ENCODE data around the gene SLC15A3. TPM values are rescaled to one million over a fixed set of nuclear protein-coding genes. Genes with fewer than 3 reads are reported as not detected.

SLC15A3 gene
- total RNA-seq, 1 donor from 2014 or later = 0.62 TPM

DNA sequence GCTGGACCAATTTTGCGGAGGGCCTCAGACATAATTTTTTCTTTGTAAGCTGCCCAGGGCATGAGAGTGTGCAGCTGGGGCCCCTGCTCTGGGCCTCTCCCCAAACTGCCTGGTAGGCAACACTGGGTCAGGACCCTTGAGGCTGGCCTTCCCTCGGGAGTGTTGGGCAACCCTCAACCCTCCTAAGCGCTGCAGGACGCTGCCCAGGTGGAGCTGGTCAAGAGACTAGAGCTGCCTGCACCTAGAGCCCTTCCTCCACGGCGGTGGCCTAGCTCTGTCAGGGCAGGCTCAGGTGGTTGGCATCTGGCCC, 28.2 kb downstream of the SLC15A3 start:
- H3K4me3 Mint-ChIP-seq (ENCODE audit: unreplicated experiment) = peak overlapping the region; percentile 68
- H3K9me3 Mint-ChIP-seq (ENCODE audit: low read depth) = no peaks in the 10 kb centered on the region
- peaks cover 12% of the 10 kb centered on the region for H3K36me3 Mint-ChIP-seq (ENCODE audit: low read depth)
- H3K4me1 Mint-ChIP-seq (ENCODE audit: low read depth) = peaks cover 21% of the 10 kb centered on the region
- H3K27ac Mint-ChIP-seq (ENCODE audit: unreplicated experiment) = no peak overlapping the region
- TF ChIP-seq, protein P1, sequence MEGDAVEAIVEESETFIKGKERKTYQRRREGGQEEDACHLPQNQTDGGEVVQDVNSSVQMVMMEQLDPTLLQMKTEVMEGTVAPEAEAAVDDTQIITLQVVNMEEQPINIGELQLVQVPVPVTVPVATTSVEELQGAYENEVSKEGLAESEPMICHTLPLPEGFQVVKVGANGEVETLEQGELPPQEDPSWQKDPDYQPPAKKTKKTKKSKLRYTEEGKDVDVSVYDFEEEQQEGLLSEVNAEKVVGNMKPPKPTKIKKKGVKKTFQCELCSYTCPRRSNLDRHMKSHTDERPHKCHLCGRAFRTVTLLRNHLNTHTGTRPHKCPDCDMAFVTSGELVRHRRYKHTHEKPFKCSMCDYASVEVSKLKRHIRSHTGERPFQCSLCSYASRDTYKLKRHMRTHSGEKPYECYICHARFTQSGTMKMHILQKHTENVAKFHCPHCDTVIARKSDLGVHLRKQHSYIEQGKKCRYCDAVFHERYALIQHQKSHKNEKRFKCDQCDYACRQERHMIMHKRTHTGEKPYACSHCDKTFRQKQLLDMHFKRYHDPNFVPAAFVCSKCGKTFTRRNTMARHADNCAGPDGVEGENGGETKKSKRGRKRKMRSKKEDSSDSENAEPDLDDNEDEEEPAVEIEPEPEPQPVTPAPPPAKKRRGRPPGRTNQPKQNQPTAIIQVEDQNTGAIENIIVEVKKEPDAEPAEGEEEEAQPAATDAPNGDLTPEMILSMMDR (IDR thresholded peaks at IDR 0.05) = no peak
- peak; percentile 81 for DNase-seq (ENCODE audit: low spot score)
- no peaks in the 10 kb centered on the region for H3K27me3 Mint-ChIP-seq (ENCODE audit: low read depth)

DNA sequence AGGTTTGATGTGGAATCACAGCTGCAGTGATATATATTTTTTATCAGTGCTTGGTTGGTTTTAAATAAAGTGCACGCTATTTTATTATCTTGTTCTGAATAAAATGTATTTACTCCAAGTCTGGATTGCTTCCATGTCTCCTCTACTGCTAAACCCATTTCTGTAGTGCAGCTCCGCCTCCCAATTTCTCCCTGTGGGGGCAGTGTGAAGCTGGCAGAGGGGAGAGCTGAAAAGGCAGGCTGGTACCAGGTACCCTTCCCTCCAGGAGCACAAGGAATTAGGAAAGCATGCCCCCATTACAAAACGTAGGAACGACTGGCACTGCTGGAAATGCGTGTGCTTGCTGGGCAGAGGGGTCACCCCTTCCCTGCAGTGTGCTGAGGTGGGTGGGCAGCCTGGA, 28.6 kb downstream of the SLC15A3 start:
- TF ChIP-seq, protein P1 (IDR thresholded peaks at IDR 0.05) = no peak
- DNase-seq (ENCODE audit: low spot score) = no peak
- Mint-ChIP-seq H3K9me3 (ENCODE audit: low read depth) (no peaks in the 10 kb centered on the region), H3K27me3 (ENCODE audit: low read depth) (no peaks in the 10 kb centered on the region), H3K27ac (ENCODE audit: unreplicated experiment) (no peak overlapping the region), H3K36me3 (ENCODE audit: low read depth) (peaks cover 12% of the 10 kb centered on the region), H3K4me1 (ENCODE audit: low read depth) (peaks cover 23% of the 10 kb centered on the region), H3K4me3 (ENCODE audit: unreplicated experiment) (no peak overlapping the region)

DNA sequence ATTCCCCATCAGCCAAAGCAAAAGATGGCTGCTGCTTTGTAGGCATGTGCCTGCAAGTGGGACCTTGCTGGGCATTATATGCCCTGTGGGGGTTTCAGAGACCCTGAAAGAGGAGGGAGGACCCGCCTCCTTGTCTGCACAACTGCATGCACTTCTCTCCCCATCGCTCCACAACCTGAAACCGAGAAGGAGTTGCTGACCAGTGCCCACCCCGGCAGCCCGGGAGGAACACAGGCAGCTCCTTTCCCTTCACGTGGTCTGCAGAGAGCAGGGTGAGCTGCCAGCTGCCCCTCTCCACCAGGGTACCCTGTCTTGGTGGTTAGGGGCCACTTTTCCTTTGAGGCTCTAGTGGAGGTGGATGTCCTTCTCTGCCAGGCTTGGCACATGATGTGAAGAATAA, 29.1 kb downstream of the SLC15A3 start:
- no peaks in the 10 kb centered on the region for H3K9me3 Mint-ChIP-seq (ENCODE audit: low read depth)
- H3K4me3 Mint-ChIP-seq (ENCODE audit: unreplicated experiment) = no peak overlapping the region
- H3K36me3 Mint-ChIP-seq (ENCODE audit: low read depth) = peaks cover 12% of the 10 kb centered on the region
- H3K4me1 Mint-ChIP-seq (ENCODE audit: low read depth) = peaks cover 23% of the 10 kb centered on the region
- peak; percentile 68 for DNase-seq (ENCODE audit: low spot score)
- no peak overlapping the region for H3K27ac Mint-ChIP-seq (ENCODE audit: unreplicated experiment)
- H3K27me3 Mint-ChIP-seq (ENCODE audit: low read depth) = no peaks in the 10 kb centered on the region
- TF ChIP-seq, protein P1 (IDR thresholded peaks at IDR 0.05) = no peak

DNA sequence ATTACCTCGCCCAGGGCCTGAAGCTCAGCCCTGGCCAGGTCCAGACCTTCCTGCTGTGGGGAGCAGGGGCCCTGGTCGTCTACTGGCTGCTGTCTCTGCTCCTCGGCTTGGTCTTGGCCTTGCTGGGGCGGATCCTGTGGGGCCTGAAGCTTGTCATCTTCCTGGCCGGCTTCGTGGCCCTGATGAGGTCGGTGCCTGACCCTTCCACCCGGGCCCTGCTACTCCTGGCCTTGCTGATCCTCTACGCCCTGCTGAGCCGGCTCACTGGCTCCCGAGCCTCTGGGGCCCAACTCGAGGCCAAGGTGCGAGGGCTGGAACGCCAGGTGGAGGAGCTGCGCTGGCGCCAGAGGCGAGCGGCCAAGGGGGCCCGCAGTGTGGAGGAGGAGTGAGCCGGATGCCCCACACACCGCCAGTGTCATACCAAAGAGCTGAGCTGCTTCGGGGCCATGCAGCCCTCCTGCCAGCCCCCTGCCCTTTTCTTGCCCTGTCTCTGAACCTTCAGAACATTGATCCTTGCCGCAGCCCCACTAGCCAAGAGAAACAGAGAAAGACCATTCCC, 30.1 kb downstream of the SLC15A3 start:
- Mint-ChIP-seq H3K27me3 (ENCODE audit: low read depth) (no peaks in the 10 kb centered on the region), H3K4me3 (ENCODE audit: unreplicated experiment) (no peak overlapping the region), H3K36me3 (ENCODE audit: low read depth) (peaks cover 12% of the 10 kb centered on the region), H3K27ac (ENCODE audit: unreplicated experiment) (no peak overlapping the region), H3K9me3 (ENCODE audit: low read depth) (no peaks in the 10 kb centered on the region), H3K4me1 (ENCODE audit: low read depth) (peaks cover 27% of the 10 kb centered on the region)
- TF ChIP-seq, protein P1 (IDR thresholded peaks at IDR 0.05) = no peak
- DNase-seq (ENCODE audit: low spot score) = peak; percentile 81

DNA sequence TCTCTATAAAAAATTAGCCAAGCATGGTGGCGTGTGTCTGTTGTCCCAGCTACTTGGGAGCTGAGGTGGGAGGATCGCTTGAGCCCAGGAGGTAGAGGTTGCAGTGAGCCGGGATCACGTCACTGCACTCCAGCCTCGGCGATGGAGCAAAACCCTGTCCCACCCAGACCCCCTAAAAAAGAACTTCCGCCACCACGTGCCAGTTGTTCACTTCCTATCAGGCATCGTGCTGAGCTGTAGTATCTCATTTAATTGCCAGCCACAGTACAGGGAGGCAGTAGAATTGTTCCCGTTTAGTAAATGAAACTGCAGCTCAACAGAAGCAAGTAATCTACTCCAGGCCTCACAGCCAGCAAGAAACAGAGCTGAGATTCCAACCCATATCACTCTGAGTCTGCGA, 30.7 kb downstream of the SLC15A3 start:
- TF ChIP-seq, protein P1 (IDR thresholded peaks at IDR 0.05) = no peak
- Mint-ChIP-seq H3K36me3 (ENCODE audit: low read depth) (peaks cover 12% of the 10 kb centered on the region), H3K27me3 (ENCODE audit: low read depth) (no peaks in the 10 kb centered on the region), H3K9me3 (ENCODE audit: low read depth) (no peaks in the 10 kb centered on the region), H3K27ac (ENCODE audit: unreplicated experiment) (no peak overlapping the region), H3K4me3 (ENCODE audit: unreplicated experiment) (no peak overlapping the region), H3K4me1 (ENCODE audit: low read depth) (peaks cover 27% of the 10 kb centered on the region)
- DNase-seq (ENCODE audit: low spot score) = no peak
